OCI-LY7 (cell line): ENCODE data around the gene BMP8B. TPM values are rescaled to one million over a fixed set of nuclear protein-coding genes. Genes with fewer than 3 reads are reported as not detected.
"Not testable (repeated sequence)": the region's sequence is repeated elsewhere in the genome, so short reads cannot be mapped to it uniquely, and the experiment has no call there.

ENCODE experiments used
- BruUV-seq: library from RNA; stranded (reverse); fragments of 400-500 nt; replicated peaks from 2 replicates; lab custom pipeline; 2021; lab: Mats Ljungman, UMichigan
- CTCF ChIA-PET: fragments of 300-600 bp; sonication (Branson Sonifier 250); formaldehyde crosslinking; loops from one replicate; lab custom pipeline; 2022; ENCODE audit warnings: antibody characterized with exemption; ENCODE audit not compliant: unreplicated experiment; lab: Charles Lee
- POLR2A ChIA-PET: fragments of 300-600 bp; sonication (Branson Sonifier 250); formaldehyde crosslinking; loops from one replicate; lab custom pipeline; 2022; ENCODE audit warnings: antibody characterized with exemption; lab: Charles Lee
- DNase-seq: peaks from one replicate; pipeline ENCODE4 v3.0.0-alpha.2; 2015; ENCODE audit warnings: low spot score
- H2AFZ ChIP-seq: fragments of 200-600 bp; sonication (generic), shearing (Covaris generic); 2 replicates; pipeline ENCODE4 v1.6.1; 2014; ENCODE audit warnings: mild to moderate bottlenecking, antibody characterized with exemption, low read length, moderate library complexity
- H3K27ac ChIP-seq: fragments of 200-600 bp; sonication (generic); 2 replicates; pipeline ENCODE4 v1.5.1; 2014; ENCODE audit warnings: mixed run types, low read depth, mild to moderate bottlenecking, moderate library complexity, low read length, inconsistent platforms; ENCODE audit not compliant: poor library complexity, severe bottlenecking
- H3K36me3 ChIP-seq: fragments of 200-600 bp; sonication (generic); 2 replicates; pipeline ENCODE4 v1.6.1; 2014; ENCODE audit warnings: mild to moderate bottlenecking, antibody characterized with exemption, low read length, moderate library complexity, mixed read lengths; ENCODE audit not compliant: insufficient read depth
- H3K4me1 ChIP-seq: fragments of 200-600 bp; sonication (generic); 2 replicates; pipeline ENCODE4 v1.5.1; 2014; ENCODE audit warnings: mild to moderate bottlenecking, low read length; ENCODE audit not compliant: insufficient read depth, poor library complexity, severe bottlenecking
- H3K4me2 ChIP-seq: fragments of 200-600 bp; sonication (generic); 2 replicates; pipeline ENCODE4 v1.6.1; 2014; ENCODE audit warnings: mild to moderate bottlenecking, low read length
- H3K4me3 ChIP-seq: fragments of 200-600 bp; sonication (generic); 2 replicates; pipeline ENCODE4 v1.5.1; 2014; ENCODE audit warnings: mild to moderate bottlenecking, low read depth, low read length; ENCODE audit not compliant: poor library complexity, severe bottlenecking
- H3K79me2 ChIP-seq: fragments of 200-600 bp; sonication (generic); 2 replicates; pipeline ENCODE4 v1.6.1; 2016; ENCODE audit warnings: low read depth, mild to moderate bottlenecking, low read length, moderate library complexity, mixed read lengths; ENCODE audit not compliant: insufficient read depth
- H3K9me2 ChIP-seq: fragments of 200-600 bp; sonication (generic); 2 replicates; pipeline ENCODE4 v1.6.1; 2016; ENCODE audit warnings: mild to moderate bottlenecking, low read length, mixed read lengths; ENCODE audit not compliant: insufficient read depth
- H3K9me3 ChIP-seq: fragments of 200-600 bp; sonication (generic); 2 replicates; pipeline ENCODE4 v1.6.1; 2014; ENCODE audit warnings: mild to moderate bottlenecking, mixed run types, low read length, mixed read lengths
- H4K20me1 ChIP-seq: fragments of 200-600 bp; sonication (generic); 2 replicates; pipeline ENCODE4 v1.6.1; 2014; ENCODE audit warnings: mild to moderate bottlenecking, antibody characterized with exemption, low read length, moderate library complexity, mixed read lengths; ENCODE audit not compliant: insufficient read depth
- EZH2phosphoT487 ChIP-seq: fragments of 200-600 bp; sonication (generic); IDR thresholded peaks from 2 replicates; pipeline ENCODE4 v1.6.1; 2018; ENCODE audit warnings: low read depth, borderline replicate concordance, mild to moderate bottlenecking, mixed run types, antibody characterized with exemption, low read length, moderate library complexity, mixed read lengths
- intact Hi-C: fragments of 100-400 bp; cut with micrococcal nuclease; formaldehyde crosslinking; loops from one replicate; pipeline ENCODE4 v1.10.0; 2022; ENCODE audit not compliant: unreplicated experiment
- total RNA-seq, 2 experiments: library from RNA; depleted of rRNA in 1 of 2; stranded (reverse); fragments of >200 nt in 1 of 2; shearing (Covaris generic) in 1 of 2; gene quantifications; 2 replicates each; pipeline ENCODE4 v1.2.3, GENCODE V29; 2014 to 2022
- TF ChIP-seq, protein P1 (sequence below): fragments of 200-600 bp; sonication (generic); conservative IDR thresholded peaks from 2 replicates; pipeline ENCODE4 v1.5.1; 2014; ENCODE audit warnings: mild to moderate bottlenecking, antibody characterized with exemption, low read length, moderate library complexity, mixed read lengths

Gene BMP8B
- total RNA-seq, 2 experiments from 2014 or later: 0.34 TPM; not detected in 1

DNA sequence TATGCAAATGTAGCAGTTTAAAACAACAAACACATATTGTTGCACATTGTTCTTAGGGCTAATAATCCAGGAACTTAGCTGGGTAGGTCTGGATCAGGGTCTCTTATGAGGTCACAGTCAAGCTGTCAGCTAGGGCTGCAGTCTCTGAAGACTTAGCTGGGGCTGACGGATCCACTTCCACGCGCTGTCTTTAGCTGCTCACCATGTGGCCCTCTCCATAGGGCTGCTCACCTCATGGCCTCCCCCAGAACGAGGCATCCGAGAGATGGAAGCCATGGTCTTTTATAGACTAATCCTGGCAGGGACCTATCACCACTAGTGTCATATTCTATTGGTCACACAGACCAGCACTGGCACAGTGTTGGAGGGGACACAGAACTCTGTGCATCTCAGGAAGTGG, 8.8 kb downstream of the BMP8B start:
- no peaks in the 10 kb centered on the region for H3K9me3 ChIP-seq
- DNase-seq: no peak
- no peak overlapping the region for H3K27ac ChIP-seq
- H3K4me1 ChIP-seq: peaks cover 12% of the 10 kb centered on the region
- no peak overlapping the region for H2AFZ ChIP-seq
- no peak for TF ChIP-seq EZH2phosphoT487
- TF ChIP-seq, protein P1, sequence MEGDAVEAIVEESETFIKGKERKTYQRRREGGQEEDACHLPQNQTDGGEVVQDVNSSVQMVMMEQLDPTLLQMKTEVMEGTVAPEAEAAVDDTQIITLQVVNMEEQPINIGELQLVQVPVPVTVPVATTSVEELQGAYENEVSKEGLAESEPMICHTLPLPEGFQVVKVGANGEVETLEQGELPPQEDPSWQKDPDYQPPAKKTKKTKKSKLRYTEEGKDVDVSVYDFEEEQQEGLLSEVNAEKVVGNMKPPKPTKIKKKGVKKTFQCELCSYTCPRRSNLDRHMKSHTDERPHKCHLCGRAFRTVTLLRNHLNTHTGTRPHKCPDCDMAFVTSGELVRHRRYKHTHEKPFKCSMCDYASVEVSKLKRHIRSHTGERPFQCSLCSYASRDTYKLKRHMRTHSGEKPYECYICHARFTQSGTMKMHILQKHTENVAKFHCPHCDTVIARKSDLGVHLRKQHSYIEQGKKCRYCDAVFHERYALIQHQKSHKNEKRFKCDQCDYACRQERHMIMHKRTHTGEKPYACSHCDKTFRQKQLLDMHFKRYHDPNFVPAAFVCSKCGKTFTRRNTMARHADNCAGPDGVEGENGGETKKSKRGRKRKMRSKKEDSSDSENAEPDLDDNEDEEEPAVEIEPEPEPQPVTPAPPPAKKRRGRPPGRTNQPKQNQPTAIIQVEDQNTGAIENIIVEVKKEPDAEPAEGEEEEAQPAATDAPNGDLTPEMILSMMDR: no peak
- H3K4me3 ChIP-seq: no peak overlapping the region
- H3K79me2 ChIP-seq: no peaks in the 10 kb centered on the region
- BruUV-seq: no TSS peak
- POLR2A ChIA-PET: no interaction called here
- CTCF ChIA-PET: no interaction called here
- intact Hi-C loops: no loop called here
- no peaks in the 10 kb centered on the region for H3K9me2 ChIP-seq
- no peaks in the 10 kb centered on the region for H3K36me3 ChIP-seq
- H4K20me1 ChIP-seq: no peaks in the 10 kb centered on the region
- no peak overlapping the region for H3K4me2 ChIP-seq

DNA sequence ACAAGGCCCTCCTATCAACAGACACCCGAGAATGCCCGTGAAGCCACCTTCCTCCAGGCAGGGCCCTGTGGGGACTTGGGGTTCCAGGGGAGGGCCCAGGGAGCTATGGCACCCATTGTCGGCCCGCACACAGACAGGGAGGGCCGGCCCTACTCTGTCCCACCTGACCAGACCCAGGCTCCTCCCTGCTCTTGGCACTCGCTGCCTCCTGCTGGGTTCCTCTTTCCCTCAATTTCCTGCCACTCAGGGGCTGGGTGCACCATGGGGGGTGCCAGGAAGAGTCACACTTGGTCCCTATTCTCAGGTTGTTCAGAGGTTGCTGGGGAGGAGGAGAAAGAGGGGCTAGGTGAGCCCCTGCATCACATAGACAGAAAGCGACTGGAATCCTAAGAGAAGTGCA, 9.5 kb downstream of the BMP8B start:
- intact Hi-C loops: no loop called here
- ChIA-PET POLR2A (no interaction called here), CTCF (no interaction called here)
- Histone ChIP-seq H3K79me2 (no peaks in the 10 kb centered on the region), H3K4me3 (no peak overlapping the region), H3K27ac (no peak overlapping the region), H4K20me1 (no peaks in the 10 kb centered on the region), H3K9me3 (no peaks in the 10 kb centered on the region), H3K9me2 (no peaks in the 10 kb centered on the region), H3K36me3 (no peaks in the 10 kb centered on the region), H3K4me1 (peaks cover 12% of the 10 kb centered on the region), H2AFZ (no peak overlapping the region), H3K4me2 (no peak overlapping the region)
- no TSS peak for BruUV-seq
- TF ChIP-seq EZH2phosphoT487: no peak
- TF ChIP-seq, protein P1: no peak
- DNase-seq: no peak

DNA sequence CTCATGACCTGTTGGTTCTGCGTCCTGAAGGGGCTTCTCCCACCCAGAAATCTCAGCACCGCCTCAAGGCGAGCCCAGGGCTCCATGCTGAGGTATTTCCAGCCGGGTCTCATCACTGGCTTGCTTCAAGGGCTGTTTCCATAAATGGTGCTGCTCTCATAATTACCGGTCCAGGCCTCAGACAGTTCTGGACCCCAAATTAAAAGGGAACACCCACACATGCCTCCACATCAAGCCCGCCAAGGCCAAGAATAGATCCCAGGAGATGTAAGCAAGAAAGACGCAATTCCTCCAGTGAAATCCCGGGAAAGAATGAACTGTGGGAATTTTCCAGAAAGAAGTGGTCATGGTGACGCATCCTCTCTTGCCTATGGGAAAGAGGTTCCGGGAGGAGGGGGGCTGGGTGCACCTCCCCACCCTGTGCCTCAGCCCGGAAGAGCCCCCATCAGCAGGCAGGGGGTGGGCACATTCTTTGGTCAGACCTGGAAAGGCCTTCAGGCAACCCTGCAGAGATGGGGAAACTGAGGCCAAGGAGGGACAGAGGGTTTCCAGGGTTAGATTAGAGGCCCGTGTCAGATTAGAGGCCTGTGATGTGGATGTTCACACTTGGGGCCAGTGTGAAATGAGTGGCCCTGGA, 10.1 kb downstream of the BMP8B start:
- CTCF ChIA-PET, H3K79me2 ChIP-seq, H3K27ac ChIP-seq, H3K9me3 ChIP-seq, intact Hi-C loops, H3K4me3 ChIP-seq, H2AFZ ChIP-seq, H4K20me1 ChIP-seq, BruUV-seq, DNase-seq, H3K4me2 ChIP-seq, POLR2A ChIA-PET, H3K36me3 ChIP-seq, H3K9me2 ChIP-seq: not testable (repeated sequence)
- H3K4me1 ChIP-seq: peaks cover 12% of the 10 kb centered on the region

DNA sequence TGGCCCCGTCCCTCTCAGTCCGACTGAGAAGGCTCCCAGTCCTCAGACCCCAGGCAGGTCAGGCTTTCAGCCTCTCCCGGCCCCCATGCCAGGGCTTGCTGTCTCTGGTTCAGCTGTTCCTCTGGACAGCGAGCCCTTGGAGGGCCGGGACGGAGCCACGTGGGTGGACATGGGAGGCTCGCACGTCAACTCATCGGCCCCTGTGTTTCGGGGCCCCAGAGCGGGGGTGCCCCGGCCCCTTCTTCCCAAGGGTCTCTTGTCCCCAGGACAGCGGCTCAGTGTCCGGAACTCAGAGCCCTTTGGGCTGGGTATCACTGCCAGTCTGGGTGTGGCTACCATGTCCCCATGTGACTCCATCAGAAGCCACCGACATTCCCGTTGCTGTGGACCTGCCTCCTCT, 10.8 kb downstream of the BMP8B start:
- DNase-seq, intact Hi-C loops, H3K36me3 ChIP-seq, H3K9me3 ChIP-seq, H3K27ac ChIP-seq, H3K9me2 ChIP-seq, H3K4me2 ChIP-seq, H4K20me1 ChIP-seq, CTCF ChIA-PET, H3K4me3 ChIP-seq, H3K79me2 ChIP-seq, H2AFZ ChIP-seq, BruUV-seq, POLR2A ChIA-PET: not testable (repeated sequence)
- H3K4me1 ChIP-seq: peaks cover 12% of the 10 kb centered on the region
